ENCODE data around the gene E4F1. TPM values are rescaled to one million over a fixed set of nuclear protein-coding genes. Genes with fewer than 3 reads are reported as not detected.

E4F1 gene
- polyA plus RNA-seq, 3 donors: 4.9 to 50.9 (median 5.8) TPM

DNA sequence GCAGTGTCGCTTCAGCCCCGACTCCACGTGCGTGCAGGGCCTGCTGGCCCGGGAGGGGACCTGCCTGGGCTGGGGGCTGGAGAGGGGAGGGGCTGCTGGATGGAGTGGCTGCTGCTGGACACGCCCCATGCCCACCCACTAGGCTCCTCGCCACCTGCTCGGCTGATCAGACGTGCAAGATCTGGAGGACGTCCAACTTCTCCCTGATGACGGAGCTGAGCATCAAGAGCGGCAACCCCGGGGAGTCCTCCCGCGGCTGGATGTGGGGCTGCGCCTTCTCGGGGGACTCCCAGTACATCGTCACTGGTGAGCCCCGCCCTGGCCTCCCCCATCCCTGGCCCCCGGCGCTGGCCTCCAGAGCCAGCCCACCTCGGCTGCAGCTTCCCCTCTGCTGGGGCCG, 15.1 kb upstream of the E4F1 start:
- Histone ChIP-seq H3K9ac (ENCODE audit: insufficient read depth, low read length, poor library complexity, severe bottlenecking) (no peak overlapping the region), H4K20me1 (ENCODE audit: insufficient read depth, low read length) (peaks cover 42% of the 10 kb centered on the region), H2AFZ (ENCODE audit: insufficient read depth, low read depth, low read length, poor library complexity, severe bottlenecking) (no peak overlapping the region), H3K9me3 (replicated peaks in 1 of 2; ENCODE audit: control insufficient read depth in 1 of 2, insufficient read depth in 1 of 2, low read length in 2 of 2) (no peaks in the 10 kb centered on the region), H3K27me3 (ENCODE audit: control insufficient read depth in 2 of 2, insufficient read depth in 2 of 2, low read length in 2 of 2) (no peaks in the 10 kb centered on the region), H3K27ac (ENCODE audit: low read depth in 1 of 2, low read length in 2 of 2) (no peak overlapping the region), H3K36me3 (replicated peaks in 1 of 2; ENCODE audit: control insufficient read depth in 1 of 2, insufficient read depth in 2 of 2, low read length in 2 of 2) (peaks cover 29 to 38% of the 10 kb centered on the region in 2 donors), H3K4me3 (replicated peaks in 1 of 3; ENCODE audit: low read depth in 2 of 3, low read length in 3 of 3) (no peak overlapping the region), H3K4me1 (ENCODE audit: control insufficient read depth in 1 of 2, insufficient read depth in 2 of 2, low read length in 2 of 2) (peaks cover 38 to 44% of the 10 kb centered on the region in 2 donors), H3K79me2 (ENCODE audit: insufficient read depth, low read length) (peaks cover 37% of the 10 kb centered on the region), H3K4me2 (replicated peaks; ENCODE audit: extremely low read depth, low read length, poor library complexity, severe bottlenecking) (no peak overlapping the region)
- Mint-ChIP-seq H3K4me1 (peaks cover 43% of the 10 kb centered on the region), H3K27ac (no peak overlapping the region), H3K9me3 (peaks cover 0 to 2% (median 0%) of the 10 kb centered on the region in 7 donors), H3K36me3 (peaks cover 23 to 43% of the 10 kb centered on the region in 2 donors), H3K4me3 (no peak overlapping the region), H3K27me3 (ENCODE audit: low read depth in 3 of 3) (peaks cover 0 to 4% (median 2%) of the 10 kb centered on the region in 3 donors)
- intact Hi-C loops (cut with micrococcal nuclease): loop anchor here (5.0 kb wide), 2 partner anchors 51 to 59 kb away; partner anchors contain the start of genes RNPS1 (in 2 of the 2) and TRAF7 (in 1 of the 2)
- TF ChIP-seq, protein P1, sequence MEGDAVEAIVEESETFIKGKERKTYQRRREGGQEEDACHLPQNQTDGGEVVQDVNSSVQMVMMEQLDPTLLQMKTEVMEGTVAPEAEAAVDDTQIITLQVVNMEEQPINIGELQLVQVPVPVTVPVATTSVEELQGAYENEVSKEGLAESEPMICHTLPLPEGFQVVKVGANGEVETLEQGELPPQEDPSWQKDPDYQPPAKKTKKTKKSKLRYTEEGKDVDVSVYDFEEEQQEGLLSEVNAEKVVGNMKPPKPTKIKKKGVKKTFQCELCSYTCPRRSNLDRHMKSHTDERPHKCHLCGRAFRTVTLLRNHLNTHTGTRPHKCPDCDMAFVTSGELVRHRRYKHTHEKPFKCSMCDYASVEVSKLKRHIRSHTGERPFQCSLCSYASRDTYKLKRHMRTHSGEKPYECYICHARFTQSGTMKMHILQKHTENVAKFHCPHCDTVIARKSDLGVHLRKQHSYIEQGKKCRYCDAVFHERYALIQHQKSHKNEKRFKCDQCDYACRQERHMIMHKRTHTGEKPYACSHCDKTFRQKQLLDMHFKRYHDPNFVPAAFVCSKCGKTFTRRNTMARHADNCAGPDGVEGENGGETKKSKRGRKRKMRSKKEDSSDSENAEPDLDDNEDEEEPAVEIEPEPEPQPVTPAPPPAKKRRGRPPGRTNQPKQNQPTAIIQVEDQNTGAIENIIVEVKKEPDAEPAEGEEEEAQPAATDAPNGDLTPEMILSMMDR (IDR thresholded peaks at IDR 0.05): no peak
- no peak for DNase-seq
- WGBS (ENCODE audit: insufficient coverage): 86% methylated on average over 15 of the region's 23 CpGs

DNA sequence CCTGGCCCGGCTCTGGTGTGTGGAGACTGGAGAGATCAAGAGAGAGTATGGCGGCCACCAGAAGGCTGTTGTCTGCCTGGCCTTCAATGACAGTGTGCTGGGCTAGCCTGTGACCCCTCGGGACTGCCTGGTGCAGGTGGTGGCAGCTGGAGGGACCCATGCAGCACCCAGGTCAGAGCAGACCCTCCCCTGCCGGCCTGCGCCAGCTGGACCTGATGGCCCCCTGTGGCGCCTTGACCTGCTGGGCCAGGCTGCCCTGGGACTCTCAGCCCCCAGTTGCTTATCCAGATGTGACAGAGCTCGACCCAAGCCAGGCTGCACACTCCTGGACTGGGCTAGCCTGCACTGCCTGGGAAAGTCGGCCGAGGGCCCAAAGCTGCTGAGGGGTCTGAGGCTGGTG, 14.6 kb upstream of the E4F1 start:
- Mint-ChIP-seq H3K4me1 (peaks cover 45% of the 10 kb centered on the region), H3K36me3 (peaks cover 23 to 43% of the 10 kb centered on the region in 2 donors), H3K9me3 (peaks cover 0 to 2% (median 0%) of the 10 kb centered on the region in 7 donors), H3K27ac (no peak overlapping the region), H3K4me3 (no peak overlapping the region), H3K27me3 (ENCODE audit: low read depth in 3 of 3) (peaks cover 0 to 4% (median 2%) of the 10 kb centered on the region in 3 donors)
- no peaks in the 10 kb centered on the region for H3K27me3 ChIP-seq (ENCODE audit: control insufficient read depth in 2 of 2, insufficient read depth in 2 of 2, low read length in 2 of 2)
- peaks cover 29 to 38% of the 10 kb centered on the region in 2 donors for H3K36me3 ChIP-seq (replicated peaks in 1 of 2; ENCODE audit: control insufficient read depth in 1 of 2, insufficient read depth in 2 of 2, low read length in 2 of 2)
- TF ChIP-seq, protein P1 (IDR thresholded peaks at IDR 0.05): no peak
- H3K4me1 ChIP-seq (ENCODE audit: control insufficient read depth in 1 of 2, insufficient read depth in 2 of 2, low read length in 2 of 2): peaks cover 43 to 49% of the 10 kb centered on the region in 2 donors
- 98% methylated on average over 8 of the region's 9 CpGs for WGBS (ENCODE audit: insufficient coverage)
- H3K79me2 ChIP-seq (ENCODE audit: insufficient read depth, low read length): peaks cover 41% of the 10 kb centered on the region
- H3K4me3 ChIP-seq (replicated peaks in 1 of 3; ENCODE audit: low read depth in 2 of 3, low read length in 3 of 3): no peak overlapping the region
- intact Hi-C loops (cut with micrococcal nuclease): loop anchor here (5.0 kb wide), 2 partner anchors 51 to 59 kb away; partner anchors contain the start of genes RNPS1 (in 2 of the 2) and TRAF7 (in 1 of the 2)
- peaks cover 47% of the 10 kb centered on the region for H4K20me1 ChIP-seq (ENCODE audit: insufficient read depth, low read length)
- H2AFZ ChIP-seq (ENCODE audit: insufficient read depth, low read depth, low read length, poor library complexity, severe bottlenecking): no peak overlapping the region
- no peak overlapping the region for H3K9ac ChIP-seq (ENCODE audit: insufficient read depth, low read length, poor library complexity, severe bottlenecking)
- H3K9me3 ChIP-seq (replicated peaks in 1 of 2; ENCODE audit: control insufficient read depth in 1 of 2, insufficient read depth in 1 of 2, low read length in 2 of 2): no peaks in the 10 kb centered on the region
- no peak overlapping the region for H3K27ac ChIP-seq (ENCODE audit: low read depth in 1 of 2, low read length in 2 of 2)
- no peak overlapping the region for H3K4me2 ChIP-seq (replicated peaks; ENCODE audit: extremely low read depth, low read length, poor library complexity, severe bottlenecking)
- DNase-seq: no peak
